NCI-H2029 treated with DMSO at 0.1 percent for 48 hours (cell line): ENCODE results near the gene KRTAP5-8.
"Not testable (repeated sequence)": the region's sequence is repeated elsewhere in the genome, so short reads cannot be mapped to it uniquely, and the experiment has no call there.

Experiments used
- DNase-seq: peaks from one replicate; lab custom pipeline; 2025; lab: John Stamatoyannopoulos, UW

KRTAP5-8 gene, protein sequence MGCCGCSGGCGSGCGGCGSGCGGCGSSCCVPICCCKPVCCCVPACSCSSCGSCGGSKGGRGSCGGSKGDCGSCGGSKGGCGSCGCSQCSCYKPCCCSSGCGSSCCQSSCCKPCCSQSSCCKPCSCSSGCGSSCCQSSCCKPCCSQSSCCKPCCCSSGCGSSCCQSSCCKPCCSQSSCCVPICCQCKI

GRCh38 chr11:71537977-71538665 is at the start of gene KRTAP5-8:
Gene KRTAP5-8 (plus strand): TSS chr11:71538025. CDS start chr11:71538056, 31 bp downstream.
- DNase-seq = not testable (repeated sequence)

DNA sequence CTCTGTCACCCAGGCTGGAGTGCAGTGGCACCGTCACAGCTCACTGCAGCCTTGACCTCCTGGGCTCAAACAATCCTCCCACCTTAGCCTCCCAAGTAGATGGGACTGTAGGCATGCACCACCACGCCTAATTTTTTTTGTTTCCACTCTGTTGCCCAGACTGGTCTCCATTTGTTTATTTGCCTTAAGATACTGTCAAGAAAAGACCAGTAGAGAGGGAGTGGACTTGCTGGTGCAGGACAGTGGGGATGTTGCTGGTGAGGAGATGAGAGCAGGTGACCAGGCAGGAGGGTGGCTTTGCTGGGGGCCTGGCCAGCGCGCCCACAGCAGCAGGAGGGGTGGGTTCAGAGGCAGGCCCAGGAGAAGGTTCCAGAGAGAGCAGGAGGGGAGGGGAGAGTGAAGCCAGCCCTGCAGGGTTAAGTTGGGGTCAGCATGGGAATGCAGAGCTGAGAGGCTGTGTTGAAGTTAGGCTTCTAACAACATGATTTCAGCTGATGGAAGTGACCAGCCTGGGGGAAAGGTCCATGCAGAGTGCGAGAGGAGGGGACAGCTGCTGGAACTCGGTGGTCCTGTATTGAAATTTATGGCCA is 49.0 kb upstream of the KRTAP5-8 start:
- no peak for DNase-seq

- DNase-seq = no peak
These were observed 48.3 kb upstream of the KRTAP5-8 start for GRCh38 chr11:71489311-71490043.

- DNase-seq = no peak
These were observed 47.6 kb upstream of the KRTAP5-8 start for GRCh38 chr11:71490044-71490730.

GRCh38 chr11:71490731-71491390 is 47.0 kb upstream of the KRTAP5-8 start:
- DNase-seq = no peak

DNA sequence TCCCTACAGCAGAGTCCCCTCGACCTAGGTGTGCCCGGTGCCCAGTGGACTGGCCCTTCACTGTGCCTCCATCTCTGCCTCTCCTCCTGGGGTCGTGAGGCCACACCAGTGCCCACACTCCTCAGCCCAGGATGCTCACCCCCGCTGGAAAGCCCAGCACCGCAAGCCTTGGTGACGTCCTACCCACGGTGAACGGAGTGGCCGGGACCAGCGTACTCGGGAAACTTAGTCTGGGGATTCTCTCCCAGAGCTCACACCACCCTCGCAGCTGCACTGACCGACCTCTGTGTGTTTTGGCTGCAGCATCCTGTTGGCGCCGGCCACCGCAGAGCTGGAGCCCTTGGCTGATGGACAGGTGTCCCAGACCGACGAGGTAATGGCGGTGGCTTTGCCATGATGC is 46.3 kb upstream of the KRTAP5-8 start:
- DNase-seq = no peak

DNA sequence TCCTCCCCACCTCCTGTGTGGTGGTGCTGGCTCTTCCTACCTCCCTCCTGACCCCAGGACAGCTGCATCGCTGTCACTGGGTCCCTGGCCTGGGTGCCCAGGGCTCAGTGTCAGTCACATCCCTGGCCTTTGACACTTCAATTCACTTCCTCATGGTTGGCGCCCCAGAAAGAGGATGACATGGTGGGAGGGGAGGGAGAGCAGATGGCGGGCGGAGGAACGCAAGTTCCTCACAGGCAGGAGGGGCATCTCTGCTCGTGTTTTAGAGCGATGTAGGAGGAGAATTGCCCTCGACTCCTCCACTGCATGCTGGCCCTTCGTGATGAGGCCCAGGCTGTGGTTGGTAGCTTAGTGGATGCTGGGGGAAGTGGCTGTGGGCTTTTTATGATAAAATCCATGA is 45.9 kb upstream of the KRTAP5-8 start:
- DNase-seq = no peak

DNA sequence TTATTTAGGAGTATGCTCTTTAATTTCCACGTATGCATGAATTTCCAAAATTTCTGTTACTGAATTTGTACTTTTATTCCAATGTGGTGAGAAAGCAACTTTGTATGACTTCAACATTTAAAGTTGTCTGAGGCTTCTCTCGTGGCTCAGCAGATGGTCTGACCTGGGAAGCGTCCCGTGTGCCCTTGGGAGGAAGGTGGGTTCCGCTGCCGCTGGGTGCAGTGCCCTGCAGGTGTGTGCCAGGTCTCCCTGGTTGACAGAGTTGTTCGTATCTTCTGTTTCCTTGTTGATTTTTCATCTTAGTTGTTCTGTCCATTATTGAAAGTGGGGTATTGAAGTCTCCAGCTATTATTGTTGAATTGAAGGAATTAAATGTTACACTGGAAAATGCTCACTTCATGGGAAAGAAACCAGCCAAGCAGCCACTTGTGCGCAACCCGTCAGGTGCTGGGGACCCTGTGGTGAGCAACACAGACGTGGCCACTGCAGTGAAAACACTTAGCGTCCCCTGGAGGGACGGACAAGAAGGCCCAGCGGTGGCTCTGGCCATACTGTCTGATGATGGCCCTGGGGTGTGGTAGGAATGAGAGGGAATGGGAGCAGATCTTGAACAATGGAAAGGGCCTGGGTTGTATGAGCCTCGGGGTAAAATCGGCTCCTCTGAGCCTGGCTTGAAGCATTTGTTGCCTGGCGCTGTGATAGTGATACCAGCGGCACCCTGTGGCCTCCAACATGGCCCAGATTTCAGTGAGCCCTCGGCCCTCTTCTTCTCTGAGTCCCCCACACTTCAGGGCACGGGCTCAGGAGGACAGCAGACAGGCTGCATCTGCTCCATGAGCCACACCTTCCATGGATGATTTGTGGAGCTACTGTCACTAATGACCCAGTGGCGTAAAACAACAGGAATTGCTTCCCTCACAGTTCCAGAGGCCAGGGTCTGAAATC is 42.3 kb upstream of the KRTAP5-8 start:
- DNase-seq = no peak

DNA sequence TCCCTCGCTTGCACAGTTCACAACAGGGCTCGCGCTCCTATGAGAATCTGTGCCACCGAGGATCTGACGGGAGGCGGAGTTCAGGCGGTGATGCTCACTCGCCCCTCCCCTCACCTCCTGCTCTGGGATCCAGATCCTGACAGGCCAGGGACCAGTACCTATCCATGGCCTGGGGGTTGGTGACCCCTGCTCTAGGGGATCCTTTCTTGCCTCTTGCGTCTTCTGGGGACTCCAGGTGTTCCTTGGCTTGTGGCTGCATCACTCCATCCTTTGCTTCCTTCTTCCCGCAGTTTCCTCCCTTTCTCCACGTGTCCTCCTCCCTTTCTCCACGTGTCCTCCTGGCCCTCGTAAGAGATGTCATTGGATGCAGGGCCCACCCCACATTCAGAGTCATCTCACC is 41.4 kb upstream of the KRTAP5-8 start:
- DNase-seq = no peak

DNA sequence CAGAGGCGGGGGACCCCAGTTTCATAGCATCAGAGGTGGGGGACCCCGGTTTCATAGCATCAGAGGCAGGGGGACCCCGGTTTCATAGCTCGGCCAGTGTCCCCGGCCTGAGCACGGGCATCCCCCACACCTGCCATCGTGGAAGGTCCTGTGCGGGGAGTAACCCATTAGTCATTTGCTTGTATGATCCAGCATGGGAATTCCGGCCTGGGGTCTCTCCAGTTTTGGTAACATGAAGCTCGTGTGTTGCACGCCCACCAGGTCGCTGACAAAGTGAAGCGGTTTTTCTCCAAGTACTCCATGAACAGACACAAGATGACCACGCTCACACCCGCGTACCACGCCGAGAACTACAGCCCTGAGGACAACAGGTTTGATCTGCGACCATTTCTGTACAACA is 39.7 kb upstream of the KRTAP5-8 start:
- DNase-seq = no peak

- DNase-seq = no peak
These were observed 38.7 kb upstream of the KRTAP5-8 start for GRCh38 chr11:71499125-71499524.

DNA sequence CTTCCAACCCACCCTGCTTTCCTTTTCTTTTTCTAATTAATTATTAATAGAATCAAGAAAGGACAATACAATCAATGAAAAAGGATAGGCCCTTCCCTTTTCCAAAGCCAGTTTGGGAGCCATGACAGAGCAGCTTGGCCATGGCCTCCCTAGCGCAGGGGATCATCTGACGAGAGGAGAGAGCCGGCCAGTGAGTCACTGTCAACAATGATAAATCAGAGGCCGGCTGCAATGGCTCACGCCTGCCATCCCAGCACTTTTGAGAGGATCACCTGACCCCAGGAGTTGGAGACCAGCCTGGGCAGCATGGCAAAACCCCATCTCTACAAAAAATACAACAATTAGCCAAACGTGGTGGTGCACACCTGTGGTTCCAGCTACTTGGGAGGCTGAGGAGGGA is 38.3 kb upstream of the KRTAP5-8 start:
- DNase-seq = no peak

DNA sequence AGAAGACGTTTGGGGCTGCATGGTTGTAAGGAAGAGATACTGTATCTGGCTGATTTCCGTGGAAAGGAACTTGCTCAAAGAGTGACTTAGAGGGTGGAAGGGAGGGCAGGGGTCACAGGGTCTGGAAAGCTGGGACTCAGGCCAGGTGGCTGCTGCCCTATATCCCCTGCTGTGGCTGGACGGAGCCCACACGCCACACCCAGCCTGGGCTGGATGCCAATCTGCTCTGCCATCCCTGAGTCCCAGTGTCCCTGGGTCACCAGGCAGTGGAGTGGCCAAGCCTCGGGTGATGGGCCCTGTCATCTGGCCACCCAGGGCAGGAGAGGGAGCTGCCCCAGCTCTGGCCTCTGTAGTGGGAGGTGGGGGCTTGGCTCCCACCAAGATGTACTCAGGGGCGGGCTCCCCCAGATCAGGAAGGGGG is 37.2 kb upstream of the KRTAP5-8 start:
- DNase-seq = no peak

GRCh38 chr11:71501071-71501985 is 36.5 kb upstream of the KRTAP5-8 start:
- DNase-seq = no peak

- DNase-seq = no peak
These were observed 35.8 kb upstream of the KRTAP5-8 start for GRCh38 chr11:71502026-71502425.

GRCh38 chr11:71502871-71503435 is 34.9 kb upstream of the KRTAP5-8 start:
- no peak for DNase-seq

- DNase-seq = no peak
These were observed 33.3 kb upstream of the KRTAP5-8 start for GRCh38 chr11:71504531-71504930.

DNA sequence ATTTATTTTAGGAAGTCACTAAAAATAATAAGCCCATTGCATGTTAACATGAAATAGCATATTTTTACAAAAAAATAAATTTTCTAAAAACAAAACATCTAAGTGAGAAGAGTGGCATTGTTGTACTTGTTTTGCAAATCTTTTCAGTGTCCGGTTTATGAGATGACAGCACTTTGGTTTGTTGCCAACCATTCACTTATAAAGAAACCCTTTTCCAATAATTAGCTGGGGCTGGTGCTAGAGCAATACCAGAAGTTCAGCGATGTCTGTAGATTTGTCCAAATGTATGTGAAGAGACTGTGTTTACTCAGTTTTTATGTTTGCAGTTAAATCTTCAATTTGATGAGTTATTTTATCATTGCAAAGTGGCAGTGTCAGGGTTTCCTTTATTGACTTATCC is 32.8 kb upstream of the KRTAP5-8 start:
- DNase-seq = no peak

DNA sequence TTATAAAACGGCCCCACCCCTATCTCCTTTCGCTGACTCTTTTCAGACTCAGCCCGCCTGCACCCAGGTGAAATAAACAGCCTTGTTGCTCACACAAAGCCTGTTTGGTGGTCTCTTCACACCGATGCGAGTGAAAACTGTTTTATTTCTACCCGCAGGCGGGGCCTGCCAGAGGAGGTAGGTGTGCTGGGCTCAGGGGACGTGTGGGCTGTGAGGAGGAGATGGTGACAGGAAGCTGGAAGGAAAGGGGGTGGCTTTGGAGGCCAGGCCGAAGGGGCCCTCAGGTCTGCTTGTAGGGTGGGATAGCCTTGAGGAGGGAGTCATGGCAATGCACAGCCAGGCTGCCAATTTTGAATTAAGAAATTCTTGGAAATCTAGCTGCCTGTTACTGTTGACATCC is 32.0 kb upstream of the KRTAP5-8 start:
- DNase-seq = no peak
